ENCODE data around the gene CHGA. TPM values are rescaled to one million over a fixed set of nuclear protein-coding genes. Genes with fewer than 3 reads are reported as not detected.

The CHGA gene
- not detected in 2 replicates for total RNA-seq (2014; rRNA removed; shearing (Covaris generic))

DNA sequence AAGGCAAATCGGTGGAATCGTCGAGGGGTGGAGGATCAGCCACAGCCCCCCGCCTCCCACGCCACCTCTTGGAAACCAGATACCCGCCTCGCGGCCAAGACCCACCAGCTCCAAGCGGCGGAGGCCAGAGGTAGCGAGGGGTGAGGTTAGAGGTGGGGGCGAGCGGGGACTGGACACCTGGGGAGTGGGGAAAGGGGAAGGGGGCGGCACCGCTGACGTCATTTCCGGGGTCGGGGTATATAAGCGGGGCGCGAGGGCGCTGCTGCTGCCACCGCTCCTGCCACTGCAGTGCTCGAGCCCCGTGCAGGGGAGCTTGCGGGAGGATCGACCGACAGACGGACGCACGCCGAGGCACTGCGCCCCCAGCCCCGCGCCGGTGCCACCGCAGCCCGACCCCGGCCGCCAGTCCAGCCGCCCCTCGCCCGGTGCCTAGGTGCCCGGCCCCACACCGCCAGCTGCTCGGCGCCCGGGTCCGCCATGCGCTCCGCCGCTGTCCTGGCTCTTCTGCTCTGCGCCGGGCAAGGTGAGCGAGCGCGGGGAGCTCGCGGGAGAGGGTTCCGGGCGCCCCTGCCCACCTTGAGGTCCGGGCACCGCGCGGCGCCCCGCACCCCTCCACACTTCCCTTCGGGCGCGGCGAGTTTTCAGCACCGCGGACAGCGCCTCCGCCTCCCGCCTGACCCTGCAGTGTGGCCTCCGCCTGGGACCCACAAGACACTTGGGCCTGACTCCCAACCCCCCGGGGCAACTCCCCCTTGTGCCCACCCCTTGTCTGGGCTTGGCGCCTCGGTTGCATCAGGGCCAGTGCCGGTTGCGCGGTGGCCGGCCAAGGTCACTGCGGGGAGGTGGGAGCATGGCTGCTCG is at the start of gene CHGA:
CHGA (plus strand) TSS at position 268 of the 861 bp plus-strand sequence; CDS start at position 478, 210 bp downstream.
- no peak for DNase-seq (ENCODE audit: low spot score)

- no peak for DNase-seq (ENCODE audit: low spot score)
Measured at GRCh38 chr14:92874962-92875661, 47.8 kb upstream of the CHGA start.

DNA sequence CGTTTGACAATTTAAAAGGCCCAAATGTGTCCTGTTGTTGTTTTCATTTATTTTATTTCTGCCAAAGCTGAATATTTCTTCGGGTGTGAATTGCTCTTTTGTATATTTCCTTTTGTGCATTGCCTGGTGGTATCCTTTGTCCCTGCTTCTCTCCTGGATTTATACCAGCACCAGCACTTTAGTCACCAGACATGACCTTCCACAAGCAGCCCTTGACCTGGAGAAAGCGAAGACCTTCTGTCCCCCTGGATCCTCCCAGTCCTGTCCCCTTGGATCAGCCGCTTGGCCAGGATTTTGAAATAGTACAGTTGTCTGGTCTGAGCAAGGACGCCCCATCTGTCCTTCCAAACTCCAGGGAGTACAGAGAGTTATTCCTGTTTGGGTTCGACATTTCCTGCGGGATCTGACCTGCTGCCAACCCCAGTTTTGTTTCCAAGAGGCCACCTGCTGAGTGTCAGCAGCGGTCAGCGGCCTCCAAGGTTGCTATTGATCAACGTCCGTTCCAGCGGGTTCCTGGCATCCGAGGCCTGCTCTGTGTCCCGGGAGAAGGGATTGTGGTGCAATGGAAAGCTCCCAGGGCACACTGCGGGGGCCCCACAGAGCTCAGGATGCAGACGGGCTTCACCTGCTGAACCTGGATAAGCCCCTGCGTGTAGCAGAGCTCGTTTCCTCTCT is 45.1 kb upstream of the CHGA start:
- no peak for DNase-seq (ENCODE audit: low spot score)

DNA sequence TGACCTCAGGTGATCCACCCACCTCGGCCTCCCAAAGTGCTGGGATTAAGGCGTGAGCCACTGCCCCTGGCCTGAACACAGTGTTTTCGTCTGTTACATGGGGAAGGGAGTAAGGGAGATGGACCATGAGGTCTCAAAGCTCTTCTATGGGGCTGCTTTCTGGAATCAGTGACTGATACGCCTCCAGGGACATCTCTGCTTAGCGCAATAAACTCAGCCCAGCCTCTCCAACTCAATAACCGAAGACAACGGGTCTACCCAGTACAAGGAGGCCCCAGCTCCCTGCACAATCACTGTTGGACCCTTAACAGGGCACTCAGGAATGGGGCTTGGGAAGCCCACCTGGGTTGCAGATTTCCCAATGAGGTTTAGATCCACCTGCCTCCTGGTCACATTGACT is 42.6 kb upstream of the CHGA start:
- no peak for DNase-seq (ENCODE audit: low spot score)

- no peak for DNase-seq (ENCODE audit: low spot score)
Measured at GRCh38 chr14:92880851-92881250, 42.1 kb upstream of the CHGA start.

- no peak for DNase-seq (ENCODE audit: low spot score)
Measured at GRCh38 chr14:92883066-92883465, 39.9 kb upstream of the CHGA start.

DNA sequence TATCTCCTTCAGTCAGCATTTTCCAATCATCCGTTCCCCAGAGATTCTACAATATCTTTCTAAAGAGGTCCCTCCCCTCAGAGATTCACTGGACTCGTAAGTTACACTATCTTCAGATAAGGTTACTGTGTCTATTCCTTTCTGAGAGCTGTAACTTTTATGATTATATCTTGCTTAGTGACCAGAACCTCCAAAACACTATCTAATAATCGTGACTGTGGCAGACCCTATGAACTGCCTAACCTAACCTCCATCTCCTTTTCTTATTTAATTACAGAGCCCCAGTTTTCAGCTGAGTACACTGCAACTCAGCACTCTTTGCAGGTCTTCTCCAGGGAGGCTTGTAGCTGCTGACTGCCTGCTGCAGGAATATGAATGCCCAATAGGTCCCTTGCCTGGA is 38.5 kb upstream of the CHGA start:
- DNase-seq (ENCODE audit: low spot score) = no peak

- DNase-seq (ENCODE audit: low spot score) = no peak
Measured at GRCh38 chr14:92885279-92886061, 37.5 kb upstream of the CHGA start.

DNA sequence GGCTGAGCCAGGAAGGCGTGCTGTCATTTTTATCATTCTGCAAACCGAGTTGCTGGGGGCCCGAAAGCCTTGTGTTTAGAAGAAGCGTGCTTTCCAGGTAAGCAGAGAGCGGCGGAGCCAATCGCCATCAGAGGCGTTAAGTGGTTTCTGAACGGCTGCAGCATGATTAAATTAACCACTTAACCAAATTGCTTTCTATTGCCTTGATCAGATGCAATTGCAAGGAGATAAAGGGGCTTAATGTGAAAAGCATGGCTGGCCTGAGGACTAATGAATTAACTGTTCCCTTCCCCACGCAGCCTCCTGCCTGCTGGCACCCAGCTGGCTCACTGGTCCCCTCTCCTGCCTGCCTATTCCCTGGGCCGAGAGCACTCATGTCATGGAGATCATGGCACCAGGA is 36.6 kb upstream of the CHGA start:
- no peak for DNase-seq (ENCODE audit: low spot score)

GRCh38 chr14:92887157-92887556 is 35.8 kb upstream of the CHGA start:
- DNase-seq (ENCODE audit: low spot score) = no peak

DNA sequence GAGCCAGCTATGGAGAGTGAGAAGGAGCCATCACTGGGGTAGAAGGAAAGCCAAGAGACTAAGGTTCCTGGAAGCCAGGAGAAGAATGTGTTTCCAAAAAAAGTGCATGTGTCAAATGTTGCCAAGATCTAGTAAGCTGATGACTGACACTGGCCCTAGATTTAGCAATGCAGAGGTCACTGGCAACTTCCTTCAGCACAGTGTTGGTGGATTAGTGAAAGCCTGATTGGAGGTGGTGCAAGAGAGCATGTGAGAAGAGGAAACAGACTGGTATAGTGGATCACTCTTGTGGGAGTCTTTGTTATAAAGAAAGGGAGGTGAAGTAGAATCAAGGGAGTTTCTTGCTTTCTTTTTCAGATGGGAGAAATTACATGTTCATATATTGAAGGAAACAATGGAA is 34.1 kb upstream of the CHGA start:
- no peak for DNase-seq (ENCODE audit: low spot score)

DNA sequence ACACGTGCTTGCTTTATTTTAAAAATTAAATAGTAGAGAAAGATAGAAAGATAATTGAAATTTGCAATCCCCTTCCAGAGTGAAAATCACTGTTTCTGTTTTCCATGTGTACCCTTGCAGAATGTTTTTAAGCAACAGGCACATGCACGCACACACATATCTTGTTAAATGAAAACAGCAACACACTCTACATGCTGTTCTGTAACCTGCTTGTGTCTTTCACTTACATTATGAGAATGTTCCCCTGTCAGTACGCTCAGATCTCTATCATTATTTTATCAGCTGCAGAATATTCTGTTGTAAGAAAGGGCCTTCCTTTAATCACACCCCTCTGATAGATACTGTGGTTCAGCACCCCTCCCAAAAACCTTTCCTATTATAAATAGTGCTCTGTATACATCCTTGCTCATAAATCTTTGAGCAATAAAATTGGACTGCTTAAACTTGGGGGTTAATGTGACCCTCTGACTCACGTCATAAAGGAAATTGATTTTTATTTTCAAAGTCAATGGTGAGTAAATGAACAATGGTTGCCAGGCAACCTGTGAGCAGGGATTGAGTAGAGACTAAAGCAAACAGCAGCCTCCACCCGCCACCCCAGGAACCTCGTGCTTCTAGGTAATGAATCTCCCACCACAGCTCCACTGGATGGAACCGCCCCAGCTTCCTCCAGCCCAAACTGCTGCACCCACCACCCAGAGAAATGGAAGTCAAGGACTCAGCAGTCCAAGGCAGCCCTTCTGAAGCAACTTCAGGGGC is 31.9 kb upstream of the CHGA start:
- no peak for DNase-seq (ENCODE audit: low spot score)

DNA sequence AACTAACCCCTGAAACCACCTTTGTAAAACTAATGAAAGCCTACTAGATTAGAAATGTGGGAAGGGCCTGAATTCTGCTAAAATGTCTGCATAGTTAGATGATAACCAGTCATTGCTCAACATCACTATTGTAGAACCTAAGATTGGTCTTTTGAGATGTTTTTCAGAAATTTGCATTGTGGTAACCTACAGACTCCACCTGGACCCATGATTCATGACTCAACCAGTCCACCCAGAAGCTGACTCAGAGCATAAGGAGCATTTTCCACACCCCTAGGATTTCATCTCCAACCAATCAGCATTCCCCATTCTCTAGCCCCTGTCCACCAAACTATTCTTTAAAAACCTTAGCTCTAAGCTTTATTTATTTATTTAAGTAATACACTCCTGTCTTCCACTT is 30.4 kb upstream of the CHGA start:
- no peak for DNase-seq (ENCODE audit: low spot score)

- DNase-seq (ENCODE audit: low spot score) = no peak
Measured at GRCh38 chr14:92895352-92895878, 27.5 kb upstream of the CHGA start.

- DNase-seq (ENCODE audit: low spot score) = no peak
Measured at GRCh38 chr14:92897922-92898565, 24.9 kb upstream of the CHGA start.

- DNase-seq (ENCODE audit: low spot score) = no peak
Measured at GRCh38 chr14:92898566-92899131, 24.3 kb upstream of the CHGA start.

DNA sequence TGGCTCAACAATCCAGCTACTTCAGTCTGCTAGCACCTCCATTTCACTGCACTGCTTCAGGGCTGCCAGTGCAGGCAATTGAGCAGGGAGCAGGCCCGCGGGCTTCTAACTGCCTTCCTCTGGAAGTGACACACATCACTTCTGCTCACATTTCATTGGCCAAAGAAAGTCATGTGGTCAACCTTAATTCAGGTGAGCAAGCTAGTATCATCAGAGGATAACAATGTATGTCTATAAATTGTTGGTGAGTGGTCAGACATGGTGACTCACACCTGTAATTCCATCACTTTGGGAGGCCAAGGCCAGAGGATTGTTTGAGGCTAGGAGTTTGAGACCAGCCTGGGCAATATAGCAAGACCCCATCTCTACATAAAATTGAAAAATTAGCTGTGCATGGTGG is 22.3 kb upstream of the CHGA start:
- no peak for DNase-seq (ENCODE audit: low spot score)

- DNase-seq (ENCODE audit: low spot score) = no peak
Measured at GRCh38 chr14:92902191-92902590, 20.8 kb upstream of the CHGA start.

- DNase-seq (ENCODE audit: low spot score) = no peak
Measured at GRCh38 chr14:92902726-92903125, 20.2 kb upstream of the CHGA start.

DNA sequence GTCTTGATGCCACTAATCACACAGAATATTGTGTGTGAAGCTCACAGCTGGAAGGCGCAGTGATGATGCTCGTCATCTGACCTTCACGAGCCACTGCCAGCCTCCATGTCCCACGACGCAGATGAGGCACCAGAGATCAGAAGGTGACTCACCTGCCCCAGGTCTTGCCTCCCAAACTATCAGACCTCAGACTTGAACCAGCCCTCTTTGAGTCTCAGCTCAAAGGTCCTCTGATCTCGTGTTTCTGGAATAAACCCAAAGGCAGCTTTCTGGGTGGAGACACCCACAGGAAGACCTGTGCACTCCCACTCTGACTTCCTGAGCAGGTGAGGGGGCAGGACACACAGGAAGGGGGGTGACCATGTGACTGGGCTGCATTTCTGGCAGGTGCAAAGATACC is 19.6 kb upstream of the CHGA start:
- no peak for DNase-seq (ENCODE audit: low spot score)
